GM19324 (cell line): ENCODE results near the gene ELMO3.

Experiments
- ATAC-seq: cut with Tn5 transposase; IDR thresholded peaks from one replicate; pipeline ENCODE4 v1.9.1; 2021; ENCODE audit warnings: mild to moderate bottlenecking, moderate library complexity; ENCODE audit not compliant: unreplicated experiment, low FRiP score

ELMO3 gene

GRCh38 chr16:67181346-67181745 is 17.6 kb upstream of the ELMO3 start:
- no peak for ATAC-seq

DNA sequence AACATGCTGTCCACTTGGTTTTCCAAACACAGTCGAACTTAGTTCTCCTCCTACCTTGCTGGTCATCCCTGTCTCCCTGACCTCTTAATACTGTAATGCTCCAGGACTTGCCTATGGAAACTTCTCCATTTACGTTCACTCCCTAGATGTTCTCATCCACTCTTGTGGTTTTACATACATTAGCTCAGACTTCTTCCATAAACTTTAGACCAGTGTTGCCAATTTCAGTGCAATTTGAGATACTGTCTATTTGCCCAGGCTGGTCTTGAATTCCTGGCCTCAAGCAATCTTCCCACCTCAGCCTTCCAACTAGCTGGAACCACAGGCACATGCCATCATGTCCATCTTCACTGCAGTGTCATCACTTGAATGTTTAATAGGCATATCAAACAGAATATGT is 16.6 kb upstream of the ELMO3 start:
- no peak for ATAC-seq

- ATAC-seq: no peak
These were observed 15.7 kb upstream of the ELMO3 start for GRCh38 chr16:67183284-67183626.

- peak; percentile 92 for ATAC-seq
These were observed 15.1 kb upstream of the ELMO3 start, which contains the start of gene MATCAP1 for GRCh38 chr16:67183627-67184452. Gene MATCAP1 (minus strand): TSS chr16:67183963. CDS start chr16:67180610, 3,353 bp downstream.

DNA sequence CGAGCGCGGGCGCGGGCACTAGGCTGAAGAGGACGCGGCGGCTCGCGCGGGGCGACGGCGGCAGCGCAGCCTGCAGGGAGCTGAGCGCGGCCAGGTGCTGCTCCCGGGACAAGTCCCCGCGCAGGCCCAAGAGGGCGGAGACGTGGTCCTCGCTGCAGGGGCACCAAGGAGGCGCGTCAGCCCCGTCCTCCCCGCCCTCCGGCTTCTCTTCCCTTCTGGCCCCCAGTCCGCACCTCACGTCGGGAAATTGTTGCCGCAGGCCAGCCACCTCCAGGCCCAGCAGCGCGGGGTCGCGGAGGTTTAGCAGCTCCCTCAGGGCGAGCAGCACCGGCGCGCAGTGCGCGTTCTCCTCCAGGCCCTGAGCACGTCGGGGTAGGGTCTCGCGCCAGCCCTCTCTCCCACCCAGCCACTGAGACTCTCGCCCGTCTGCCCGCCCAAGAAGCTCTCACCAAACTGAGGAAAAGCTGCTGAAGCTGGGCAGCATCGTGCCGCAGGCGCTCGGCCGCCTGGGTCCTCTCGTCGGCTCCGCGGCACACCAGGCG is 14.4 kb upstream of the ELMO3 start:
- ATAC-seq: no peak

DNA sequence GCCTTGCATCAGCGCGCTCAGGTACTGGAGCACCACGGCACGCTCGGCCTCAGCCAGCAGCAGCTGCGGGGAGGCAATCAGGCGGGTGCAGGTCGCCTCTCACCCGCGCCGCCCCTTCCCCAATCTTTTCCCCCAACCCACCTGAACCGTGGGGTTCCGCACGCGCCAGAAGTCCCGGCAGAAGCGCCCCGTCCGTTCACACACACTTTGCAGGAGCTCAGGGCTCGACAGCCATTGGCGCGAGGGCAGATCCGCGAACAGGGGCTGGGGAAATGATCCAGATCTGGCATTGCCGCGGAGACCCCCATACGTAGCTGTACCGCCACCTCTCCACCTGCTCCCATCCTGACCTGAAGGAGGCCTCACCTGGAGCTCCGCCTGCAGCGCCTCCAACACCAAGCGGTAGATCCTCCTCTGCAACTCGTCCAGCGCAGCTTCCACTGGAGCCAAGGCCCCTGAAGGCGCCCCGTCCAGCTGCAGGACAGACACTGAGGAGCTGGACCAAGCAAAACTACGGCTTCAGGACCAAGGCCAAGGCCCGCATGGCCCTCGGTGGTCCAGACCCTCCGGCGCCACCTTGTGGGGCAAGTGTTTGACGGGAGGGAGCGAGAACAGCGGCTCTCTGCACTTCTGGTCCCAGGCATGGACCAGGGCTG is 13.8 kb upstream of the ELMO3 start:
- ATAC-seq: no peak

- no peak for ATAC-seq
These were observed 13.2 kb upstream of the ELMO3 start for GRCh38 chr16:67185651-67186134.

GRCh38 chr16:67186550-67186950 is 12.4 kb upstream of the ELMO3 start:
- no peak for ATAC-seq

DNA sequence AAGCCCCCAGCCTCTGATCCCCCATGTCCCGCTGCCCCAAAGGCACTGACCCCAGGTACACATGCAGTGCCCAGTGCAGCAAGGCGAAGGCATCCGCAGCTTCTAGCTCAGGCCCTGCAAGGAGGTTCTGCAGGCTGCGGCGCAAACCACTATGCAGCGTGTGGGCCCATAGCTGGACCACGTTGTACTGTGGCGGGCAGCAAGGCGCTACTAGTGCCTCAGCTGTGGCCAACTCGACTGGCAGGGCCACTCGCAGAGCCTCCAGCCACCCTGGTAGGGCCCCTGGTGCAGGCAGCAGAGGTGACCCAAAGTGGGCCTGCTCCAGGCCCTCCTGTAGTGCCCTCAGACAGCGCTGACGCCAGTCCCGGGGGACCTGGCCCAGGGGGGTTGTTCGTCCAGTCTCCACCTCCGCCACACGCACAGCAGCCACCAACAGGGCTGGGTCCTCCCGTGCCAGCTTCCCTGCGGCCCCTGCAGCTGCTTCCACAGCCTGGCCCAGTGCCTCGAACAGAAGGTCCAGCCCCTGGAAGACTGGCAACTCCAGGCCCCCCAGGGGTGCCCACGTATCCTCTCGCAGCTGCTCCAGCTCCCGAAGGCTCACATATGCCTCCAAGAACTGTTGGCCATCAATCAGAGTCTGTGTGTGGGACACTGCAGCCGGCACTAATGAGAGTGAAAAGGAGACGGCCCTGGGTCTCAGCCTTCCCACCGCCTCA is 11.6 kb upstream of the ELMO3 start:
- no peak for ATAC-seq

- ATAC-seq: no peak
These were observed 10.6 kb upstream of the ELMO3 start for GRCh38 chr16:67188323-67188722.

GRCh38 chr16:67188798-67189197 is 10.1 kb upstream of the ELMO3 start:
- ATAC-seq: no peak

DNA sequence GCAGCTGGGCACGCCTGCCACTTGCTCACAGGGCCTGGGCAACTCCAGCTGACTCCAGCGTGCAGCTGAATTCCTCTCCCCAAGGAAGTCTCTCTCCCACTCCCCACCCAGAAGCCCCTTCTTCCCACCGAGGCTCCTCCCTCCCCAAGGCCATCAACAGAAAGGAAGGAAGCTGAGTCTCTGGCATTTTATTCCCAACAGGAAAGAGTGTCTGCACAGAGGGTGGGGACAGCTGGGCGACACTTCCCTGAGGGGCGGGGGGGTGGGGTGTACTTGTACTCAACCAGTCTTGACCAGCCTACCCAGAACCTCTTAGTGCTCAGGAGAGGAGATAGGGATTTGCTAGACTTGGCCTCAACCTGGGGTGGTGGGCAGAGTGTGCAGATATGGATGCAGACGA is 8.9 kb upstream of the ELMO3 start, which contains the start of gene EXOC3L1:
TSS of gene EXOC3L1 (minus strand) at position 96 of the 400 bp plus-strand sequence. CDS start 460 bp downstream, outside the sequence.
- no peak for ATAC-seq

DNA sequence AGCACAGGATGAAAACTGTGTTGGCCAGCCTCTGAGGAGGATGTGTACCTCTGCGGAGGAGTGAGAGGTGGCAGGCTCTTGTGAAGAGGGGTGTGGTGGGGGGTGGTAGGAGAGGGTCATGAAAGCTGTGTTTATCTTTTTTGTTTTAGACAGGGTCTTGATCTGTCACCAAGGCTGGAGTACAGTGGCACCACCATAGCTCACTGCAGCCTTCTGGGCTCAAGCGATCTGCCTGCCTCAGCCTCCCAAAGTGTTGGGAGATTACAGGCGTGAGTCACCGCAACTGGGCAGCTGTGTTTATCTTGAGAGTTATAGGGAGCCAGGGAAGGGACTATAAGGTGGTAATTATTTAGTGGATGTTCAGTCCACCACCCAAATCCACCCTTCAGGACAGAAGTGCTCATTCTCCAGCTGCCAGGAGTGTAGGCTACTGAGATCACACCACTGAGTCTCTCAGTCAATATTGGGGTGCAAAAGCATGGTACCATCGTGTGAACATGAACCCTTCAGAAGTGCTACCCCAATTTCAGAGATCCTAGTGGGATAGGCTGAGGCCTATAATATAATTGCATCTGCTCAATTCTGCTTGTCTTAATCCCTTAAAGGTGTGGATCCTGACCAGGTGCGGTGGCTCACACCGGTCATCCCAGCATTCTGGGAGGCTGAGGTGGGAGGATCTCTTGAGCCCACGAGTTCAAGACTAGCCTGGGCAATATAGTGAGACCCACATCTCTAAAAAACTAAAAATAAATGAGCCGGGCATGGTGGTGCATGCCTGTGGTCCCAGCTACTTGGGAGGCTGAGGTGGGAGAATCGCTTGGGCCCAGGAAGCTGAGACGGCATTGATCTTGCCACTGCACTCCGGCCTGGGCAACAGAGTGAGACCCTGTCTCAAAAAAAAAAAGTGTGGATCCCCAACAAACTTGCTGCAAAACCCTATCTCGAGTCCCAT is 8.2 kb upstream of the ELMO3 start:
- ATAC-seq: no peak

DNA sequence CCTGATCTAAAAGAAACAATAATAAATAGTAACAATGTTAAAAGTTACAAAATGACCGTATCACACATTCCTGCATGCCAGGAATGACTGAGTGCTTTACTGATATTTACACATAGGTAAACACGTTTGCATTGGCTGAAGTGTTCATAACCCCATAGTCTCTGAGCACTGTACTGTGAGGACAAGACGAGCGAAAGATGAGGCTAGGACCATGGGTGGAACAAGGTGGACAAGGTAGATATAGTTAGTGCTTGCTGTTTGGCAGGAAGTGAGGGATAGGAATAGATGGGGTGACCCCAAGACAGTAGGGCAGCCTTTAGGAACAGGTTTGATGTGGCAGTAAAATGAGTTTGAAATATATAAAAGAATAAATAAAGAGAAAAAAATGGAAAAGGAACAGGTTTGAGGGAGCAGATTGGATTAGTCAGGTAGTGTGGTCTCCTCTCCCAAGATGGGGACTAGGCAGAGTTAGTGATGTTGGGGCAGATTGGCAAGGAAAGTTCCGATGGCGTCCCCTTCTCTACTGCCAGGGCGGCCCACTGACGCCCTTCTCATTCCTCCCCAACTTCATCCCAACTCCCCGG is 7.4 kb upstream of the ELMO3 start:
- ATAC-seq: no peak

DNA sequence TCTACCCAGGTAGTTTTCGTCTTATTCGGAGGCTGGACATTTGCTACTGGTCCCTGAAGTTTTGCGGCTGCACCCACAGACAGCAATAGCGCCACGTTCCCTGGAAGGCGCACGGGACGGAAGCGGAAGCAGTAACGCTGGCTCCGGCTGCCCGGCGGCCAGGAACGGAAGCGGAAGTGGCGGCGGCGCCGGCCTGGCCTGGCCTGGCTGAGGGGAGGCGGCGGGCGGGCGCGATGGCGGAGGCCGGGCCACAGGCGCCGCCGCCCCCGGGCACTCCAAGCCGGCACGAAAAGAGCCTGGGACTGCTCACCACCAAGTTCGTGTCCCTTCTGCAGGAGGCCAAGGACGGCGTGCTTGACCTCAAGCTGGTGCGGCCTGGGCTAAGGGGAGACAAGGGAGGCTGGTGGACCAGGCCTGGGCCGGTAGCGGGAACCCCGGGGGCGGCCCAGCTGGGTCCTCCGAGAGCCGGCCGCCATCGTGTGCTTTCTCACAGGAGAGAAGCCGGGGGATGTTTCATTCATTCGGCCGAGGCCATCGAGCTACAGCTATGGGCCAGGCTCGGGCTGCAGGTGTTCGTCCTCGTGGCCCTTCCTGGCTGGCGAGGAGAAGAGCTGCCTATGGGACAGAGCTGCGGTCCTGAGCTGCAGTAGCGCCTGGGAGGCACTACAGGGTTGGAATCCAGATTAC is 6.8 kb upstream of the ELMO3 start, which contains the start of gene E2F4:
TSS of gene E2F4 (plus strand) at position 161 of the 687 bp plus-strand sequence. CDS start at position 234, 73 bp downstream.
- ATAC-seq: peak; percentile 90

DNA sequence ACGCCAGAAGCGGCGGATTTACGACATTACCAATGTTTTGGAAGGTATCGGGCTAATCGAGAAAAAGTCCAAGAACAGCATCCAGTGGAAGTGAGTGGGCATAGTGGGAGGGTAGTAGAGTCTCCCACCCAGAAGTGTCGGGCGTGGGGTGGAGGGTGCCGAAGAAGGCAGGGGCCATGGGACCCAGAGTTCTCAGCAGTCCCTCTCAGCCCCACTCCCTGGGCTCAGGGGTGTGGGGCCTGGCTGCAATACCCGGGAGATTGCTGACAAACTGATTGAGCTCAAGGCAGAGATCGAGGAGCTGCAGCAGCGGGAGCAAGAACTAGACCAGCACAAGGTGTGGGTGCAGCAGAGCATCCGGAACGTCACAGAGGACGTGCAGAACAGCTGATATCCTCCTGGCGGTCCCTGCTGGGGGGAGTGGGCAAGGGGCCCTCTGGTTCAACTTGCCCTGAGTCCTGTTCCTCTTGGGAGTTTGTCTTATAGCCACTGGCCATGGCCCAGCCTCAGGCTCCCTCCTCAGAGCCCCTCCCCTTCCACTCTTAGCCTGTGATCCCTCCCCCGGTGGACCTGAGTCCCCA is 6.1 kb upstream of the ELMO3 start:
- no peak for ATAC-seq

- ATAC-seq: no peak
These were observed 5.4 kb upstream of the ELMO3 start for GRCh38 chr16:67193536-67193935.

GRCh38 chr16:67194260-67194659 is 4.7 kb upstream of the ELMO3 start:
- no peak for ATAC-seq
